NB4 (cell line): ENCODE measurements around the gene KLK8.

Experiments used
- DNase-seq: peaks from one replicate; pipeline ENCODE4 v3.0.0; 2010; ENCODE audit warnings: low read depth
- H3K4me3 ChIP-seq: one replicate; pipeline ENCODE4 v1.5.1; 2011; ENCODE audit warnings: mild to moderate bottlenecking, low read depth, low read length, moderate library complexity
- CTCF ChIP-seq: IDR thresholded peaks from one replicate; pipeline ENCODE4 v1.5.1; 2012; ENCODE audit warnings: low read depth, low read length
- MAX ChIP-seq: IDR thresholded peaks from 2 replicates; pipeline ENCODE4 v1.6.1; 2011; ENCODE audit warnings: low read depth, low read length
- MYC ChIP-seq: IDR thresholded peaks from 2 replicates; pipeline ENCODE4 v1.6.1; 2011; ENCODE audit warnings: low read depth, low read length
- POLR2A ChIP-seq: IDR thresholded peaks from 2 replicates; pipeline ENCODE4 v1.6.1; 2011; ENCODE audit warnings: mild to moderate bottlenecking; ENCODE audit not compliant: insufficient read length; ENCODE audit errors: extremely low read depth

The KLK8 gene

GRCh38 chr19:51009061-51009891 lies 7.9 kb upstream of the KLK8 start:
- no peak overlapping the region for H3K4me3 ChIP-seq
- TF ChIP-seq CTCF (no peak), MAX (no peak), MYC (no peak), POLR2A (no peak)
- DNase-seq: no peak

GRCh38 chr19:51007488-51007887 lies 6.1 kb upstream of the KLK8 start:
- H3K4me3 ChIP-seq: no peak overlapping the region
- DNase-seq: no peak
- TF ChIP-seq MAX (no peak), CTCF (no peak), POLR2A (no peak), MYC (no peak)

GRCh38 chr19:51006406-51006805 lies 5.0 kb upstream of the KLK8 start:
- TF ChIP-seq MYC: no peak
- TF ChIP-seq CTCF: no peak
- no peak for TF ChIP-seq POLR2A
- TF ChIP-seq MAX: no peak
- DNase-seq: no peak
- no peak overlapping the region for H3K4me3 ChIP-seq

GRCh38 chr19:51005248-51005647 lies 3.8 kb upstream of the KLK8 start:
- no peak overlapping the region for H3K4me3 ChIP-seq
- no peak for TF ChIP-seq MAX
- TF ChIP-seq CTCF: no peak
- no peak for TF ChIP-seq POLR2A
- no peak for TF ChIP-seq MYC
- no peak for DNase-seq

- no peak for DNase-seq
- TF ChIP-seq CTCF: no peak
- TF ChIP-seq POLR2A: no peak
- no peak for TF ChIP-seq MYC
- no peak for TF ChIP-seq MAX
- no peak overlapping the region for H3K4me3 ChIP-seq
These were observed 1.9 kb upstream of the KLK8 start for GRCh38 chr19:51003316-51003715.
